Lower leg skin (tissue), 3 donors: ENCODE measurements around the gene CCR9.

ENCODE experiments used
- POLR2A ChIP-seq, 2 donors: fragments of 450-650 bp; IDR thresholded peaks; one replicate each; pipeline ENCODE4 v1.6.1; 2016 to 2017; ENCODE audit warnings: antibody characterized with exemption in 2 of 2, mild to moderate bottlenecking in 1 of 2, moderate library complexity in 1 of 2
- TF ChIP-seq, protein P1 (sequence below), 3 donors: fragments of 450-650 bp; IDR thresholded peaks; one replicate each; pipeline ENCODE4 v1.5.1; 2016; ENCODE audit warnings: antibody characterized with exemption in 3 of 3, mild to moderate bottlenecking in 3 of 3, moderate library complexity in 2 of 3

GRCh38 chr3:45943207-45943846 lies 57.0 kb downstream of the CCR9 start, which contains the start of gene CXCR6:
- TF ChIP-seq, protein P1, sequence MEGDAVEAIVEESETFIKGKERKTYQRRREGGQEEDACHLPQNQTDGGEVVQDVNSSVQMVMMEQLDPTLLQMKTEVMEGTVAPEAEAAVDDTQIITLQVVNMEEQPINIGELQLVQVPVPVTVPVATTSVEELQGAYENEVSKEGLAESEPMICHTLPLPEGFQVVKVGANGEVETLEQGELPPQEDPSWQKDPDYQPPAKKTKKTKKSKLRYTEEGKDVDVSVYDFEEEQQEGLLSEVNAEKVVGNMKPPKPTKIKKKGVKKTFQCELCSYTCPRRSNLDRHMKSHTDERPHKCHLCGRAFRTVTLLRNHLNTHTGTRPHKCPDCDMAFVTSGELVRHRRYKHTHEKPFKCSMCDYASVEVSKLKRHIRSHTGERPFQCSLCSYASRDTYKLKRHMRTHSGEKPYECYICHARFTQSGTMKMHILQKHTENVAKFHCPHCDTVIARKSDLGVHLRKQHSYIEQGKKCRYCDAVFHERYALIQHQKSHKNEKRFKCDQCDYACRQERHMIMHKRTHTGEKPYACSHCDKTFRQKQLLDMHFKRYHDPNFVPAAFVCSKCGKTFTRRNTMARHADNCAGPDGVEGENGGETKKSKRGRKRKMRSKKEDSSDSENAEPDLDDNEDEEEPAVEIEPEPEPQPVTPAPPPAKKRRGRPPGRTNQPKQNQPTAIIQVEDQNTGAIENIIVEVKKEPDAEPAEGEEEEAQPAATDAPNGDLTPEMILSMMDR (IDR thresholded peaks at IDR 0.05), result no peak
- no peak for TF ChIP-seq POLR2A (IDR thresholded peaks at IDR 0.05)
